Skeletal muscle satellite cell (primary cell): ENCODE data around the gene CCDC61.

Experiments
- H3K27me3 ChIP-seq: 2 replicates; pipeline ENCODE4 v1.7.0; 2013; ENCODE audit warnings: low read length; ENCODE audit not compliant: control insufficient read depth, insufficient read depth
- H3K36me3 ChIP-seq: 2 replicates; pipeline ENCODE4 v1.7.0; 2013; ENCODE audit warnings: mild to moderate bottlenecking, control low read depth, low read length; ENCODE audit not compliant: insufficient read depth
- H3K4me1 ChIP-seq: 2 replicates; pipeline ENCODE4 v1.7.0; 2013; ENCODE audit warnings: low read length; ENCODE audit not compliant: control insufficient read depth, insufficient read depth
- H3K4me2 ChIP-seq: 2 replicates; pipeline ENCODE4 v1.7.0; 2013; ENCODE audit warnings: mild to moderate bottlenecking, low read length
- H3K4me3 ChIP-seq: 2 replicates; pipeline ENCODE4 v1.7.0; 2013; ENCODE audit warnings: low read length
- H3K9ac ChIP-seq: 2 replicates; pipeline ENCODE4 v1.7.0; 2013; ENCODE audit warnings: mild to moderate bottlenecking, low read depth, low read length, moderate library complexity
- H3K9me3 ChIP-seq: replicated peaks from 2 replicates; pipeline ENCODE4 v1.7.0; 2013; ENCODE audit warnings: mild to moderate bottlenecking, control low read depth, low read length

Gene CCDC61

DNA sequence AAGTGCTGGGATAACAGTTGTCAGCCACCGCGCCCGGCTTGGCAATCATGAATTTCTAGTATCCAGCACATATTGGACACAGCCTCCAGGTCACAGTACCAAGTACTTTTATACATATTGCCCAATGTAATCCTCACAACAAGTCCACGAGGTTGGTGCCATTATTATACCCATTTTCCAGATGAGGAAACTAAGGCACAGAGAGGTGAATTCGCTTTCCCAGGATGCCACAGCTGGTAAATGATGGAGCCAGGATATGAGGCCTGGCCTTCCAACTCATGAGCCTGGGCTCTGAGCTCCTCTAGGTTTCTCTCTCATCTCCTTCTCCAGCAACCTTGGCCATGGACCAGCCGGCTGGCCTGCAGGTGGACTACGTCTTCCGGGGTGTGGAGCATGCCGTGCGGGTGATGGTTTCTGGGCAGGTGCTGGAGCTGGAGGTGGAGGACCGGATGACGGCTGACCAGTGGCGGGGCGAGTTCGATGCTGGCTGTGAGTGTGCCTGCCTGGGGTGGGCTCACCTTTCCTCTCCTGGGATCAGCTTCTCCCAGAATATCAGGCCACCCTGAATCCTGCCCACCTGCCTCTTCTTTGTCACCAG lies 7.5 kb downstream of the CCDC61 start:
- Histone ChIP-seq H3K4me1 (no peaks in the 10 kb centered on the region), H3K27me3 (no peaks in the 10 kb centered on the region), H3K4me3 (no peak overlapping the region), H3K9ac (no peak overlapping the region), H3K9me3 (no peaks in the 10 kb centered on the region), H3K36me3 (peaks cover 4% of the 10 kb centered on the region), H3K4me2 (no peak overlapping the region)

GRCh38 chr19:46006411-46006810 lies 11.1 kb downstream of the CCDC61 start:
- Histone ChIP-seq H3K4me1 (no peaks in the 10 kb centered on the region), H3K4me3 (no peak overlapping the region), H3K9me3 (no peaks in the 10 kb centered on the region), H3K9ac (no peak overlapping the region), H3K4me2 (no peak overlapping the region), H3K27me3 (no peaks in the 10 kb centered on the region), H3K36me3 (peaks cover 3% of the 10 kb centered on the region)

DNA sequence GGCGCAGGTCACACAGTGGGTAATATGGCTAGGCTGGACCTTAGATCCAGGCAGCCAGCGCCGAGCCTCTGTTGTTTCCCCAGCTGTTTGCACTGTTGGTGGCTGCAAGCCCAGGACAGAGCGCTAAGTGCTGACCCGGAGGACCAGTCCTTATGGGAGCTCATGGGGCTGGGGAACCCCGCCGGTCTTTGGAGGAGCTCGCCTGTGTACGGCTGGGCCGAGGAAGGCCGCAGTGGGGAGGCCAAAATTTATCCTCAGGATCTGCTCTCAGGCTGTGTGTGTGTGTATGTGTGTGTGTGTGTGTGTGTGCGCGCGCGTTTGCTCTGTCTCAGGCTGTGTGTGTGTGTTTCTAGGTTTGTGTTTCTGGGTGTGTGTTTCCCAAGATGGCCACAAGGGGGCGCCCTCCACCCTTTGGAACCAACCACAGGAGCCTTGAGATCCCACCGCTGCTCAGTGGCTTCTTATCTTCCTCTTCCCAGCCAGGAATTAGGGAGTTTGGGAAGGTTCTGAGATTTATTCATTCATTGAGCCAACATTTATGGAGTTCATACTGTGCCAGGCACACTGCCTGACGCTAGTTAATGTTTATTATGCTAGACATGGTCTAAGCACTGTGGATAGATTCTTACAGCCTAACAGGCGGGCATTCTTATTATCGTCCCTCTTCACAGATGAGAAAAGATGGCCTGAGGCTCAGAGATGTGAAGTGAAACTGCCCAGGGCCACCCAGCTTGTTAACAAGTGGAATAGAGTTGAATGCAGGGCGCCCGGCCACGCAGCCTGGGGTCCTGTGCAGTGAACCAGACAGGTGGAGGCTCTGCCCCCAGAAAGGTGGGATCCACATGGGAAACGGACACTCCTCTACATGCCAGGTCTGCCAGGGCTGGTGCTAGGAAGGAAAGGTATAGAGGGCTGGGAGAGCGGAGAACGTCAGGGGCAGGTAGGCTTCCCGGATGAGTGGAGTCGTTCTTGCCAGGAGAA lies 14.6 kb downstream of the CCDC61 start:
- peaks cover 6% of the 10 kb centered on the region for H3K27me3 ChIP-seq
- H3K4me1 ChIP-seq: peaks cover 3% of the 10 kb centered on the region
- no peak overlapping the region for H3K4me2 ChIP-seq
- no peak overlapping the region for H3K9ac ChIP-seq
- no peaks in the 10 kb centered on the region for H3K36me3 ChIP-seq
- no peaks in the 10 kb centered on the region for H3K9me3 ChIP-seq
- no peak overlapping the region for H3K4me3 ChIP-seq

GRCh38 chr19:46014534-46014933 lies 19.3 kb downstream of the CCDC61 start:
- H3K4me3 ChIP-seq: peak overlapping the region; percentile 56
- no peak overlapping the region for H3K9ac ChIP-seq
- H3K36me3 ChIP-seq: no peaks in the 10 kb centered on the region
- peaks cover 18% of the 10 kb centered on the region for H3K4me1 ChIP-seq
- H3K9me3 ChIP-seq: no peaks in the 10 kb centered on the region
- peaks cover 19% of the 10 kb centered on the region for H3K27me3 ChIP-seq
- peak overlapping the region; percentile 75 for H3K4me2 ChIP-seq

GRCh38 chr19:46014941-46015686 lies 19.8 kb downstream of the CCDC61 start:
- H3K4me1 ChIP-seq: peaks cover 18% of the 10 kb centered on the region

GRCh38 chr19:46015687-46016425 lies 20.6 kb downstream of the CCDC61 start:
- H3K4me3 ChIP-seq: peak overlapping the region; percentile 72
- H3K4me1 ChIP-seq: peaks cover 24% of the 10 kb centered on the region
- H3K4me2 ChIP-seq: peak overlapping the region; percentile 86
- H3K9me3 ChIP-seq: no peaks in the 10 kb centered on the region
- H3K27me3 ChIP-seq: peaks cover 19% of the 10 kb centered on the region
- no peaks in the 10 kb centered on the region for H3K36me3 ChIP-seq
- no peak overlapping the region for H3K9ac ChIP-seq

More at GRCh38 chr19:46014941-46015686, 19.8 kb downstream of the CCDC61 start:
- Histone ChIP-seq H3K27me3 (peaks cover 19% of the 10 kb centered on the region), H3K36me3 (no peaks in the 10 kb centered on the region), H3K9me3 (no peaks in the 10 kb centered on the region), H3K4me2 (peak overlapping the region; percentile 86), H3K4me3 (peak overlapping the region; percentile 72), H3K9ac (no peak overlapping the region)

DNA sequence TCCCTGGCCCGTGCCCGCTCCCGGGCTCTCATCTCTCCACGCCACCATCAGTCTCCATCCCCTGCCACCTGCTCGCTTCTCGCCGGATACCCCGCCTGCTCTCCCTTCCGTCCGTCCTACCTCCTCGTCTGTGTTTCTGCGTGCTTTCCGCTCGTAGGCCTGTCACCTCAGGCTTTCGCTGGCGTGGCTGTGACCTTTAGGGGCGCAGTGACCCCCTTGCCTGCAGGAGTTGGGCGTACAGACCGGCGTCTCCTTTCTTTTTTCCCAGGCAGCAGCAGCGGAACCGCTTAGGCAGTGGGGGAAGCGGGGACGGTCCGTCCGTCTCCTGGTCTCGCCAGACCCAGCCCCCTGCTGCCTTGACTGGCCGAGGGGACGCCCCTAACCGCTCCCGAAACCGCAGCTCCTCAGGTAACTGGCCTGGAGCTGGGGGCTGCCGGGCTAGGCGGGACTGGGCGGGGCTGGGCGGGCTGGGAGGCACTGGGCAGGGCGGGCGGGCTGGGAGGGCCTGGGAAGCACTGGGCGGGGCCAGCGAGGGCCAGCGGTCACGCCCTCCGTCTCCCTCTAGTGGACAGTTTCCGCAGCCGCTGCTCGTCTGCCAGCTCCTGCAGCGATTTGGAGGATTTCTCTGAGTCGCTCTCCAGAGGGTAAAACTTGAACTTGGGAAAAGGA lies 21.3 kb downstream of the CCDC61 start:
- no peaks in the 10 kb centered on the region for H3K36me3 ChIP-seq
- H3K4me3 ChIP-seq: peak overlapping the region; percentile 72
- H3K4me2 ChIP-seq: peak overlapping the region; percentile 86
- peaks cover 25% of the 10 kb centered on the region for H3K4me1 ChIP-seq
- H3K27me3 ChIP-seq: peaks cover 19% of the 10 kb centered on the region
- H3K9me3 ChIP-seq: no peaks in the 10 kb centered on the region
- H3K9ac ChIP-seq: no peak overlapping the region

DNA sequence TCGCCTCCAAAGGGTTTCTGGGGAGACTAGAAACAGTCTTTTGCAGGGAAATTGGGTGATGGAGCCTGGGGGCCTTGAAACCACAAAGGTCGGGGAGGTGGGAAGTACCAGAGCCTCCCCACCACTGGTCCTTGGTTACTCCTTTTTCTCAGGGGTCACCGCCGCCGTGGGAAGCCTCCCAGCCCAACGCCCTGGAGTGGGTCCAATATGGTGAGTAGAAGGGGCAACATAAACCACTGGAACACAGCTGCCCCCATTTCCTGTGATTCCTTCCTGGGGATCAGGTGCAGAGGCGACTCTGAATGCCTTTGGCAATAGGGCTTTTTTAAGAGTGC lies 21.8 kb downstream of the CCDC61 start:
- Histone ChIP-seq H3K36me3 (no peaks in the 10 kb centered on the region), H3K4me3 (no peak overlapping the region), H3K4me1 (peaks cover 25% of the 10 kb centered on the region), H3K9me3 (no peaks in the 10 kb centered on the region), H3K9ac (no peak overlapping the region), H3K27me3 (peaks cover 21% of the 10 kb centered on the region), H3K4me2 (no peak overlapping the region)

GRCh38 chr19:46017874-46018675 lies 22.8 kb downstream of the CCDC61 start:
- H3K36me3 ChIP-seq: no peaks in the 10 kb centered on the region
- peaks cover 31% of the 10 kb centered on the region for H3K27me3 ChIP-seq
- no peaks in the 10 kb centered on the region for H3K9me3 ChIP-seq
- H3K9ac ChIP-seq: no peak overlapping the region
- H3K4me3 ChIP-seq: no peak overlapping the region
- peaks cover 25% of the 10 kb centered on the region for H3K4me1 ChIP-seq
- no peak overlapping the region for H3K4me2 ChIP-seq

GRCh38 chr19:46018729-46019251 lies 23.5 kb downstream of the CCDC61 start:
- Histone ChIP-seq H3K4me3 (no peak overlapping the region), H3K9ac (no peak overlapping the region), H3K4me2 (no peak overlapping the region), H3K9me3 (no peaks in the 10 kb centered on the region), H3K4me1 (peaks cover 25% of the 10 kb centered on the region), H3K27me3 (peaks cover 34% of the 10 kb centered on the region), H3K36me3 (no peaks in the 10 kb centered on the region)
